Endothelial cell of umbilical vein (primary cell): ENCODE data around the gene NTN4.

Experiments
- EZH2 ChIP-seq: IDR thresholded peaks from 2 replicates; pipeline ENCODE4 v1.6.1; 2012; ENCODE audit warnings: borderline replicate concordance, low read depth, mild to moderate bottlenecking, moderate library complexity, low read length, inconsistent platforms; ENCODE audit not compliant: severe bottlenecking
- POLR2A ChIP-seq: IDR thresholded peaks from 2 replicates; pipeline ENCODE4 v1.6.1; 2012; ENCODE audit warnings: low read depth, mild to moderate bottlenecking, control low read depth, low read length
- POLR2AphosphoS5 ChIP-seq: IDR thresholded peaks from 2 replicates; pipeline ENCODE4 v1.6.1; 2012; ENCODE audit warnings: low read depth, mild to moderate bottlenecking, control low read depth, low read length, moderate library complexity; ENCODE audit not compliant: insufficient read depth
- TF ChIP-seq, protein P1 (sequence below), 2 donors: IDR thresholded peaks; 1 replicate in 1 of 2; 2 replicates in 1 of 2; pipeline ENCODE4 v1.5.1; 2011; ENCODE audit warnings: low read length in 2 of 2, mild to moderate bottlenecking in 2 of 2, moderate library complexity in 2 of 2, control low read depth in 1 of 2, inconsistent platforms in 1 of 2, low read depth in 1 of 2; ENCODE audit not compliant: insufficient read depth in 1 of 2; ENCODE audit errors: extremely low read depth in 1 of 2

- TF ChIP-seq EZH2 (no peak), POLR2A (no peak), POLR2AphosphoS5 (peak; percentile 40)
- TF ChIP-seq, protein P1, sequence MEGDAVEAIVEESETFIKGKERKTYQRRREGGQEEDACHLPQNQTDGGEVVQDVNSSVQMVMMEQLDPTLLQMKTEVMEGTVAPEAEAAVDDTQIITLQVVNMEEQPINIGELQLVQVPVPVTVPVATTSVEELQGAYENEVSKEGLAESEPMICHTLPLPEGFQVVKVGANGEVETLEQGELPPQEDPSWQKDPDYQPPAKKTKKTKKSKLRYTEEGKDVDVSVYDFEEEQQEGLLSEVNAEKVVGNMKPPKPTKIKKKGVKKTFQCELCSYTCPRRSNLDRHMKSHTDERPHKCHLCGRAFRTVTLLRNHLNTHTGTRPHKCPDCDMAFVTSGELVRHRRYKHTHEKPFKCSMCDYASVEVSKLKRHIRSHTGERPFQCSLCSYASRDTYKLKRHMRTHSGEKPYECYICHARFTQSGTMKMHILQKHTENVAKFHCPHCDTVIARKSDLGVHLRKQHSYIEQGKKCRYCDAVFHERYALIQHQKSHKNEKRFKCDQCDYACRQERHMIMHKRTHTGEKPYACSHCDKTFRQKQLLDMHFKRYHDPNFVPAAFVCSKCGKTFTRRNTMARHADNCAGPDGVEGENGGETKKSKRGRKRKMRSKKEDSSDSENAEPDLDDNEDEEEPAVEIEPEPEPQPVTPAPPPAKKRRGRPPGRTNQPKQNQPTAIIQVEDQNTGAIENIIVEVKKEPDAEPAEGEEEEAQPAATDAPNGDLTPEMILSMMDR (IDR thresholded peaks at IDR 0.05; ENCODE audit: extremely low read depth in 1 of 2, insufficient read depth in 1 of 2, low read depth in 1 of 2, low read length in 2 of 2), result no peak
These were observed 12.1 kb upstream of the NTN4 start for GRCh38 chr12:95802482-95803270.
